Keratinocyte (primary cell): ENCODE results near the gene POMP. TPM values are rescaled to one million over a fixed set of nuclear protein-coding genes. Genes with fewer than 3 reads are reported as not detected.
A peak's percentile ranks its signal among the peaks of the same experiment; 100 is the strongest.

Source experiments
- DNase-seq: peaks from one replicate; pipeline ENCODE4 v3.0.0-alpha.2; 2011; ENCODE audit warnings: low read depth, missing footprints, low spot score
- FAIRE-seq: peaks from 2 replicates; lab custom pipeline; 2011; peaks lifted over from hg19 to GRCh38; lab: Jason Lieb, UNC
- H2AFZ ChIP-seq: 2 replicates; pipeline ENCODE4 v1.6.0; 2012; ENCODE audit warnings: low read length, control low read depth, inconsistent platforms; ENCODE audit not compliant: control insufficient read depth
- H3K27ac ChIP-seq: 2 replicates; pipeline ENCODE4 v1.5.1; 2011; ENCODE audit warnings: low read length; ENCODE audit not compliant: control insufficient read depth, insufficient read depth
- H3K27me3 ChIP-seq: 3 replicates; pipeline ENCODE4 v1.6.0; 2011; ENCODE audit warnings: low read length; ENCODE audit not compliant: control insufficient read depth, insufficient read depth; ENCODE audit errors: extremely low read depth
- H3K36me3 ChIP-seq, 2 experiments: 2 replicates in 1 of 2; 3 replicates in 1 of 2; pipeline ENCODE4 v1.5.1; 2011; ENCODE audit warnings: low read length in 2 of 2, mild to moderate bottlenecking in 1 of 2; ENCODE audit not compliant: control insufficient read depth in 2 of 2, insufficient read depth in 2 of 2; ENCODE audit errors: extremely low read depth in 1 of 2
- H3K4me1 ChIP-seq: 3 replicates; pipeline ENCODE4 v1.5.1; 2011; ENCODE audit warnings: low read length; ENCODE audit not compliant: control insufficient read depth, insufficient read depth; ENCODE audit errors: extremely low read depth
- H3K4me2 ChIP-seq: 3 replicates; pipeline ENCODE4 v1.6.0; 2011; ENCODE audit warnings: low read depth, low read length; ENCODE audit not compliant: control insufficient read depth, insufficient read depth; ENCODE audit errors: extremely low read depth
- H3K4me3 ChIP-seq, 3 experiments: fragments of 200-600 bp in 1 of 3; sonication (generic) in 1 of 3; 2 replicates in 2 of 3; 3 replicates in 1 of 3; pipeline ENCODE4 v1.5.1; 2011 to 2016; ENCODE audit warnings: low read length in 3 of 3, mild to moderate bottlenecking in 3 of 3, control low read depth in 2 of 3, inconsistent platforms in 1 of 3, low read depth in 1 of 3, mixed read lengths in 1 of 3, mixed run types in 1 of 3, moderate library complexity in 1 of 3; ENCODE audit not compliant: control insufficient read depth in 2 of 3, insufficient read depth in 2 of 3; ENCODE audit errors: extremely low read depth in 1 of 3
- H3K79me2 ChIP-seq: 2 replicates; pipeline ENCODE4 v1.6.0; 2012; ENCODE audit warnings: low read length; ENCODE audit not compliant: control insufficient read depth, insufficient read depth
- H3K9ac ChIP-seq: 3 replicates; pipeline ENCODE4 v1.6.0; 2011; ENCODE audit warnings: low read length; ENCODE audit not compliant: control insufficient read depth, insufficient read depth; ENCODE audit errors: extremely low read depth
- H3K9me1 ChIP-seq: 3 replicates; pipeline ENCODE4 v1.6.0; 2011; ENCODE audit warnings: low read length; ENCODE audit not compliant: control insufficient read depth, insufficient read depth; ENCODE audit errors: extremely low read depth
- H3K9me3 ChIP-seq: 2 replicates; pipeline ENCODE4 v1.5.1; 2012; ENCODE audit warnings: low read depth, low read length; ENCODE audit not compliant: control insufficient read depth
- H4K20me1 ChIP-seq: 3 replicates; pipeline ENCODE4 v1.6.0; 2011; ENCODE audit warnings: low read length; ENCODE audit not compliant: control insufficient read depth, insufficient read depth; ENCODE audit errors: extremely low read depth
- CTCF ChIP-seq, 3 experiments: IDR thresholded peaks in 1 of 3; conservative IDR thresholded peaks in 1 of 3; optimal IDR thresholded peaks in 1 of 3; 2 replicates in 2 of 3; 3 replicates in 1 of 3; pipeline versions ENCODE3 to v1.5.1; 2011; ENCODE audit warnings: low read length in 3 of 3, mild to moderate bottlenecking in 3 of 3, moderate library complexity in 2 of 3, control low read depth in 1 of 3, inconsistent platforms in 1 of 3; ENCODE audit not compliant: insufficient read depth in 2 of 3; ENCODE audit errors: extremely low read depth in 1 of 3
- EZH2 ChIP-seq: IDR thresholded peaks from one replicate; pipeline ENCODE4 v1.6.1; 2012; ENCODE audit warnings: inconsistent platforms, mild to moderate bottlenecking, low read length, moderate library complexity
- dilution Hi-C: fragments of 300-500 bp; cut with MboI; formaldehyde crosslinking; loops from one replicate; pipeline ENCODE4 v1.7.0; 2020; ENCODE audit warnings: low sequenced_read_pairs; ENCODE audit not compliant: extremely low pct_ligation_motif_present
- polyA plus RNA-seq, 5 experiments: library from polyadenylated mRNA; depleted of rRNA in 3 of 5; stranded (reverse) in 3 of 5; stranded (forward) in 1 of 5; unstranded in 1 of 5; fragments of >200 nt; gene quantifications; 1 replicate in 1 of 5; 2 replicates in 3 of 5; 3 replicates in 1 of 5; pipeline versions ENCODE4 v1.2.1 to v1.2.3, GENCODE V29; 2011 to 2012; ENCODE audit warnings: missing spikeins in 2 of 5, low read depth in 1 of 5, low replicate concordance in 1 of 5

POMP gene
- polyA plus RNA-seq, 1 donor (not counting 4 experiments of a cell fraction or from before 2014, with no cell fraction given), result 136 TPM

- Histone ChIP-seq H4K20me1 (no peaks in the 10 kb centered on the region), H3K9ac (no peak overlapping the region), H2AFZ (no peak overlapping the region), H3K4me3 (no peak overlapping the region), H3K79me2 (peaks cover 33% of the 10 kb centered on the region), H3K27me3 (no peaks in the 10 kb centered on the region), H3K4me2 (no peak overlapping the region), H3K9me3 (no peaks in the 10 kb centered on the region), H3K4me1 (peaks cover 21% of the 10 kb centered on the region), H3K27ac (no peak overlapping the region), H3K9me1 (peaks cover 5% of the 10 kb centered on the region), H3K36me3 (no peaks in the 10 kb centered on the region)
- no peak for TF ChIP-seq CTCF (optimal IDR thresholded peaks at IDR 0.05 in 1 of 3, IDR thresholded peaks at IDR 0.05 in 1 of 3, conservative IDR thresholded peaks at IDR 0.05 in 1 of 3; ENCODE audit: extremely low read depth in 1 of 3, insufficient read depth in 2 of 3, low read length in 3 of 3)
- no peak for TF ChIP-seq EZH2
- dilution Hi-C loops, result no loop called here
- FAIRE-seq, result no peak
- DNase-seq, result no peak
Observed at GRCh38 chr13:28654276-28654675, 4.7 kb upstream of the POMP start.

DNA sequence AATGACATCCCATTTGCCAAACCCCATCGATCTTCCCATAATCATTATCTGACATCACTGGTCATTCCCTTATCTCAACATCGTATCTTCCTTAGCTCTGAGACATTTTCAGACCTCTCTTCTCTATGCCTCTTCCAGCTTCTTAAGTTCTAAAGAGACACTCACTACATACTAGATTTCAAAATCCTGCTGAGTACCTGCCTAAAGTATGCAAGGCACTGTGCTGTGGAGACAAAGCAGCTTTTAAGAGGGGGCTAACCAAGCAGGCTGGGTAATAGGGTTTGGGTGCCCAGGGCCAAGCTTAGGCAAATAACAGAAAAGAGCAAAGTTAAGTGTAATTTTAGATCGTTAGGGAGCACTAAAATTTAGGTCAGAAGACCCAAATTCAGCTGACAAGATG, 3.4 kb upstream of the POMP start:
- peaks cover 5% of the 10 kb centered on the region for H3K9me1 ChIP-seq
- H3K9me3 ChIP-seq, result no peaks in the 10 kb centered on the region
- H3K27ac ChIP-seq, result no peak overlapping the region
- DNase-seq, result no peak
- no peak overlapping the region for H2AFZ ChIP-seq
- peak overlapping the region; percentile 4 for H3K4me2 ChIP-seq
- no peak for FAIRE-seq
- no peak overlapping the region for H3K4me3 ChIP-seq
- dilution Hi-C loops, result no loop called here
- H3K27me3 ChIP-seq, result no peaks in the 10 kb centered on the region
- no peak for TF ChIP-seq CTCF (optimal IDR thresholded peaks at IDR 0.05 in 1 of 3, IDR thresholded peaks at IDR 0.05 in 1 of 3, conservative IDR thresholded peaks at IDR 0.05 in 1 of 3; ENCODE audit: extremely low read depth in 1 of 3, insufficient read depth in 2 of 3, low read length in 3 of 3)
- TF ChIP-seq EZH2, result no peak
- peaks cover 29% of the 10 kb centered on the region for H3K4me1 ChIP-seq
- H3K36me3 ChIP-seq, result peaks cover 0 to 4% of the 10 kb centered on the region in 2 experiments
- H3K79me2 ChIP-seq, result peaks cover 46% of the 10 kb centered on the region
- H3K9ac ChIP-seq, result no peak overlapping the region
- H4K20me1 ChIP-seq, result peaks cover 2% of the 10 kb centered on the region
